Measurements from ENCODE around the gene PRMT5.
A peak's percentile ranks its signal among the peaks of the same experiment; 100 is the strongest.
"Not testable (repeated sequence)": the region's sequence is repeated elsewhere in the genome, so short reads cannot be mapped to it uniquely, and the experiment has no call there.

PRMT5 gene

DNA sequence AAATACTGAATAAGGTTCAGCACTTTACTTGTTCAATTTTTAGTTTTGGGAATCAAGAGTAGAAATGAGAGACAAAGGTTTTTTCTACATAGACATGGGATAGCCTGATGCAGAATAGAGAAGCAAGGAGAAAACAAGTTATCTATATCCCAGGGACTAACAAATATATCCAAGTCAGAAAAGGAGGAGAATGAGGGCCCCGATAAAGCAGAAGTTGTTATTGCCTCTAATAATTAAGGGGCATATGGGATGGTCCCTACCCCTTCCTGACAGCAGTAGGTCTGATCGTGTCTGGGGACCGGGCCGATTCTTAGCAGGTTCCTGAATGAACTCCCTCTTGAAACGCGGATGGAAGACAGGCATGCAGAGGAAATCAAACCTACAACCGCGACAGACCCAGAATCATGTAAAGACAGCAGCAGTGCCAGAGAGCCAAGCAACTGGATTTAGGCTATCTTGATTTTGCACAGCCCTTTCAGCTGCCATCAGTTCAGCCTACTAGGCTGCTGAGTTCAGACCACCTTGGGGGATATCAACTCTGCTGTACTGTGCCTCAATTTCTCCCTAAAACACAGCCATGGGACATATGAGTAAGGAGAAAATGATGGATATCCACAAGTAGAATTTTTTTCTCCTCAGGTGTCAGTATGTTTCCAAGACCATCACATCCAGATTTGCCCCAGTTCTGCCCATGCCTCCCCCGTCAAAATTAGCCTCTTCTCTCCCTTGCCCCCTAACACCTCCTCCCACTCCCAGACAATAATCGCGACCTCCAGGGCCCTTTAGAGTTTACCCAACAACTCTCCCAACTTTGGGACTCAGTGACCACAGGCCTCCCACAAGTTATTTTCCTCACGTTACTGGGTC, 706 bp downstream of the PRMT5 start:
- Histone ChIP-seq H3K36me3 (ENCODE audit: control insufficient read depth in 1 of 2, insufficient read depth in 2 of 2, low read length in 2 of 2) (peaks cover 15 to 24% of the 10 kb centered on the region in 2 donors), H3K27me3 (ENCODE audit: low read depth, low read length) (no peaks in the 10 kb centered on the region), H3K9me3 (ENCODE audit: control insufficient read depth in 1 of 2, low read length in 2 of 2) (no peaks in the 10 kb centered on the region), H3K27ac (ENCODE audit: low read length) (peak overlapping the region; percentile 96), H3K4me1 (ENCODE audit: control insufficient read depth in 1 of 2, insufficient read depth in 2 of 2, low read length in 2 of 2) (peaks cover 11 to 20% of the 10 kb centered on the region in 2 donors), H3K4me3 (ENCODE audit: low read depth in 1 of 2, low read length in 2 of 2) (peak overlapping the region; percentile 93 to 98)

DNA sequence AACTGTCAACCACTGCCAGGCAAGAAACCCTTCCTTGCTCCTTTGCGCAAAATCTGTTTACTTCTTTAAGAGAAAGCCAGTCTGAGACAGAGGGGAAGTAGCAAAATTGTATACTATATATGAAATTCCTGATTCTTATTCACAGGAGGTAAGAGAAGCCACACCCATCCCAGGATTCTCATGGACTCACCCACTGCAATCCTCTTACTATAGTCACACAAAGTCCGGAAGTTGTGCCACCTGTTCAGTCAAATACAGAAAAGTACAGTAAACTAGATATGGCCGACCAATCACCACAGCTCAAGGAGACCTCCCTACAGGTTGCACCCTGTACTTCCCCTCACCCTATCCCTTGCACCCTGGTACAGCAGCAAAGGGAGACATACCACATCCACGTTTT, 2.9 kb downstream of the PRMT5 start:
- Histone ChIP-seq H3K27ac (ENCODE audit: low read length) (no peak overlapping the region), H3K9me3 (ENCODE audit: control insufficient read depth in 1 of 2, low read length in 2 of 2) (no peaks in the 10 kb centered on the region), H3K4me1 (ENCODE audit: control insufficient read depth in 1 of 2, insufficient read depth in 2 of 2, low read length in 2 of 2) (peaks cover 11 to 20% of the 10 kb centered on the region in 2 donors), H3K36me3 (ENCODE audit: control insufficient read depth in 1 of 2, insufficient read depth in 2 of 2, low read length in 2 of 2) (peaks cover 23 to 41% of the 10 kb centered on the region in 2 donors), H3K4me3 (ENCODE audit: low read depth in 1 of 2, low read length in 2 of 2) (no peak overlapping the region), H3K27me3 (ENCODE audit: low read depth, low read length) (no peaks in the 10 kb centered on the region)

DNA sequence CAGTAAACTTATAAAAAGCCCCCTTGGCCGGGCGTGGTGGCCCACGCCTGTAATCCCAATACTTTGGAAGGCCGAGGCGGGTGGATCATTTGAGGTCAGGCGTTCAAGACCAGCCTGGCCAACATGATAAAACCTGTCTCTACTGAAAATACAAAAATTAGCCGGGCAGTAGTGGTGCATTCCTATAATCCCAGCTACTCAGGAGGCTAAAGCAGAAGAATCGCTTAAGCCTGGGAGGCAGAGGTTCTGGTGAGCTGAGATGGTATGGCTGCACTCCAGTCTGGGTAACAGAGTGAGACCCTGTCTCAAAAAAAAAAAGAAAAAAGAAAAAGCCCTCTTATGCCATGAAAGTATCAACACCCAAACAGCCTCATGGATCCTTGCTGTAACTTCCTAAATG, 3.7 kb downstream of the PRMT5 start:
- H3K4me1 ChIP-seq (ENCODE audit: control insufficient read depth in 1 of 2, insufficient read depth in 2 of 2, low read length in 2 of 2), result peaks cover 11 to 18% of the 10 kb centered on the region in 2 donors
- no peaks in the 10 kb centered on the region for H3K9me3 ChIP-seq (ENCODE audit: control insufficient read depth in 1 of 2, low read length in 2 of 2)
- no peaks in the 10 kb centered on the region for H3K27me3 ChIP-seq (ENCODE audit: low read depth, low read length)
- H3K36me3 ChIP-seq (ENCODE audit: control insufficient read depth in 1 of 2, insufficient read depth in 2 of 2, low read length in 2 of 2), result peaks cover 28 to 49% of the 10 kb centered on the region in 2 donors
- no peak overlapping the region for H3K4me3 ChIP-seq (ENCODE audit: low read depth in 1 of 2, low read length in 2 of 2)
- no peak overlapping the region for H3K27ac ChIP-seq (ENCODE audit: low read length)

DNA sequence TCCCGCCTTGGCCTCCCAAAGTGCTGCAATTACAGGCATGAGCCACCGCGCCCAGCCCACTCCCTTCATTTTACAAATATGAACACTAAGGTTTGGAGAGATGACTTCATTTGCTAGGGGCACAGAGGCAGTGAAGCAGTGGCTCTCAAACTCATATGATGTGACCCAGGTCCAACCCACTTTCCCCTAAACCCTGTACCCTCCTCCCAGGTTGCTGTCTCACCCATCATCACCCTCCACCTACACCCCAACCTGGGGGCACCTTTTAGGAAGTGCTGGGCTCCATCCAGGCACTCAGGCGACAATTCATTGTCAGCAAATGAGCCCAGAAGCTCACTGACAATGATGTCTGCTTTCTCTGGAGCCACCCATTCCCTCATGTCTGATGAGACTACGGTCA, 5.4 kb downstream of the PRMT5 start:
- peaks cover 11 to 14% of the 10 kb centered on the region in 2 donors for H3K4me1 ChIP-seq (ENCODE audit: control insufficient read depth in 1 of 2, insufficient read depth in 2 of 2, low read length in 2 of 2)
- H3K4me3 ChIP-seq (ENCODE audit: low read depth in 1 of 2, low read length in 2 of 2), result no peak overlapping the region
- no peaks in the 10 kb centered on the region for H3K9me3 ChIP-seq (ENCODE audit: control insufficient read depth in 1 of 2, low read length in 2 of 2)
- H3K27ac ChIP-seq (ENCODE audit: low read length), result no peak overlapping the region
- H3K27me3 ChIP-seq (ENCODE audit: low read depth, low read length), result no peaks in the 10 kb centered on the region
- peaks cover 33 to 55% of the 10 kb centered on the region in 2 donors for H3K36me3 ChIP-seq (ENCODE audit: control insufficient read depth in 1 of 2, insufficient read depth in 2 of 2, low read length in 2 of 2)

DNA sequence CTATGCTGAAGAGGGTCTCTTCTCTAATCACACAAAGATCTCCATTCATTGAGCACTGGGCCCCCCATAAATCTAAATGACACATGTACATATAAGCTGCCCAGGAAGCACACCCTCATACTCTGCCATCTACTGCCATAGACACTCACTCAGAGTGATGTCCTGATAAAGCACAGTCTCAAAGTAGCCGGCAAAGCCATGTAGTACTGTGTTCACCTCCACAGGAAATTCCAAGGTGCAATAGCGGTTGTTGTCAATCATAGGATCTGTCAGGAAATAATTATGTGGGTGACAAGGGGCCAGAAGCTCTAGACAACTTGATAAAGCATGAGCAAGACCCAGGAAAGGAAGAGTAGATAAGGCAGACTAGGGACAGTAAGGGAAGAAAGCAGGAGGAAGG, 6.9 kb downstream of the PRMT5 start:
- no peak overlapping the region for H3K4me3 ChIP-seq (ENCODE audit: low read depth in 1 of 2, low read length in 2 of 2)
- peaks cover 8 to 9% of the 10 kb centered on the region in 2 donors for H3K4me1 ChIP-seq (ENCODE audit: control insufficient read depth in 1 of 2, insufficient read depth in 2 of 2, low read length in 2 of 2)
- no peak overlapping the region for H3K27ac ChIP-seq (ENCODE audit: low read length)
- H3K9me3 ChIP-seq (ENCODE audit: control insufficient read depth in 1 of 2, low read length in 2 of 2), result no peaks in the 10 kb centered on the region
- H3K36me3 ChIP-seq (ENCODE audit: control insufficient read depth in 1 of 2, insufficient read depth in 2 of 2, low read length in 2 of 2), result peaks cover 33 to 59% of the 10 kb centered on the region in 2 donors
- H3K27me3 ChIP-seq (ENCODE audit: low read depth, low read length), result no peaks in the 10 kb centered on the region

DNA sequence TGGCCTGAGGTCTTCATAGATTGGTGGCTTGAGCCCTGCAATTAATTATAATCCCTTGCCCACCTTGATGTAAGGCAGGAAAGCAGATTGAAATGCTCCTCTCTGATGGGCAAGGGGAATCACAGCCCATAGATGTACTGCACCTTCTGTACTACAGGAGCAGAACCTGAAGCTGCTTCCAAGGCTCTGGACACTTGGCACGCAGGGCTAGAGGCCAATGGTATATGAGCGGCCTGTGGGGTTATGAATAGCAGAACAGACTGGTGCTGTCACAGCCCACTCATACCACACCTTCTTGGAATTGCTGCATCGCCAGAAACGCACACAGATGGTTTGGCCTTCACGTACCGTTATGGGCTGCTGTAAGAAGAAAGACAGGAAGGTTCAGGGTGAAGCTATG, 8.5 kb downstream of the PRMT5 start:
- Histone ChIP-seq H3K27ac (ENCODE audit: low read length) (no peak overlapping the region), H3K4me3 (ENCODE audit: low read depth in 1 of 2, low read length in 2 of 2) (no peak overlapping the region)

DNA sequence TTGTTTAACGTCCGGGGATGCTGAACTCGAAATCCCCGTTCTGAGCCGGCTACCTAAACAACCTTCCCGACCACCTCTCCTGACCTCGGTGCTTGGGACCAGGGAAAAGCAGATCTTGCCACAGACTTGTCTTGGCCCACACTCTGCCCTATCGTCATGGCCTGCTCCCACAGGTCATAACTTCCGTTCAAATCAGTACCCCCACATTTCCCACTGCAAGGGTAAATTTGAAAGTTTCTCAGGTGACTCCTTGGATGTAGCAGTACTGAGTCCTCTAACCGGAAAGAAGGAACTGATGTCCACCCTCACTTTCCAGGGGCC, 9.6 kb downstream of the PRMT5 start:
- H3K36me3 ChIP-seq (ENCODE audit: control insufficient read depth in 1 of 2, insufficient read depth in 2 of 2, low read length in 2 of 2), result peaks cover 26 to 45% of the 10 kb centered on the region in 2 donors

More for the DNA sequence above, 8.5 kb downstream of the PRMT5 start:
- no peaks in the 10 kb centered on the region for H3K27me3 ChIP-seq (ENCODE audit: low read depth, low read length)
- H3K36me3 ChIP-seq (ENCODE audit: control insufficient read depth in 1 of 2, insufficient read depth in 2 of 2, low read length in 2 of 2), result peaks cover 30 to 54% of the 10 kb centered on the region in 2 donors
- H3K4me1 ChIP-seq (ENCODE audit: control insufficient read depth in 1 of 2, insufficient read depth in 2 of 2, low read length in 2 of 2), result peaks cover 12 to 24% of the 10 kb centered on the region in 2 donors
- H3K9me3 ChIP-seq (ENCODE audit: control insufficient read depth in 1 of 2, low read length in 2 of 2), result no peaks in the 10 kb centered on the region

DNA sequence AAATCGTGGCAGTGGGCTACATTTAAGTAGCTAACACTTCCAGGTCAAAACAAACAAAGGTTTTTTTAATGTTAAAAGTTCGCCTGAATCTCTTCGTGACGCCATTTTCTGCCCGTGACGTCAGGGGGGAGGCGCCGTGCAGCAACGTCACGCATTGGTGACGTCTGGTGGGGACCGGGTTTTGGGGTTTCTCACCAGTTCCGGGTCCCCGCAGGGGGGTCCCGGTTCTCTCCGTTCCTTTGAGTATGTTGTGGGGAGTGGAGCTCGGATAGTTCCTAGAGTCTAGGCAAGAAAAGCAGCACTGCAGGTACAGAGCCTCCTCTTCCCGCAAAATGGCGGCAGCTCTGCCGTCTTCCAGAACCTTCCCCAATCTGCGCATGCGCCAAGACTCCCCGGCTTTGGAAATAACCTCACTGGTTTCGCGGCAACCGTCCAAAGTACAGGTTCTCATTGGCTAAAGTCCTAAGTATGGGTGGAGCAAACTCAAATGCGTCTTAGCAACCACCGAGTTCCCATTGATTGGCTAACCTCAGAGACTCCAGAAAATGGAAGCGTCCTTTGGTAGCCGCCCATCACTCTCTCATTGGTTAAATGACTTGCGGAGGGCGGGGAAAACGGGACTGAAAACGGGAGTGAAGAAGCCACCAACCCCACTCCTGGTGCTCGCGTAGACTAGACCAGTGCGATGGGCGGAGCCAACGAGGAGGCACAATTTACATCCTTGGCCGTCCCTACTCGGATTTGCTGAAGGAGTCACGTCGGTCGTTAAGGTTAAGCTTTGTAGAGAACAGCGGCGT, 10.2 kb downstream of the PRMT5 start, which contains the start of gene RBM23:
Gene RBM23 (minus strand): TSS at position 346 of the 797 bp plus-strand sequence.
- Histone ChIP-seq H3K9me3 (ENCODE audit: control insufficient read depth in 1 of 2, low read length in 2 of 2) (no peaks in the 10 kb centered on the region), H3K4me3 (ENCODE audit: low read depth in 1 of 2, low read length in 2 of 2) (peak within 1 kb of the TSS; percentile 66 to 96), H3K27ac (ENCODE audit: low read length) (peak within 1 kb of the TSS; percentile 100), H3K4me1 (ENCODE audit: control insufficient read depth in 1 of 2, insufficient read depth in 2 of 2, low read length in 2 of 2) (peaks cover 12 to 25% of the 10 kb centered on the region in 2 donors), H3K27me3 (ENCODE audit: low read depth, low read length) (no peaks in the 10 kb centered on the region), H3K36me3 (ENCODE audit: control insufficient read depth in 1 of 2, insufficient read depth in 2 of 2, low read length in 2 of 2) (peaks cover 21 to 40% of the 10 kb centered on the region in 2 donors)

More for the DNA sequence above, 9.6 kb downstream of the PRMT5 start:
- no peaks in the 10 kb centered on the region for H3K9me3 ChIP-seq (ENCODE audit: control insufficient read depth in 1 of 2, low read length in 2 of 2)
- peak overlapping the region; percentile 91 for H3K27ac ChIP-seq (ENCODE audit: low read length)
- peak overlapping the region; percentile 40 to 50 for H3K4me3 ChIP-seq (ENCODE audit: low read depth in 1 of 2, low read length in 2 of 2)
- no peaks in the 10 kb centered on the region for H3K27me3 ChIP-seq (ENCODE audit: low read depth, low read length)
- peaks cover 12 to 25% of the 10 kb centered on the region in 2 donors for H3K4me1 ChIP-seq (ENCODE audit: control insufficient read depth in 1 of 2, insufficient read depth in 2 of 2, low read length in 2 of 2)

DNA sequence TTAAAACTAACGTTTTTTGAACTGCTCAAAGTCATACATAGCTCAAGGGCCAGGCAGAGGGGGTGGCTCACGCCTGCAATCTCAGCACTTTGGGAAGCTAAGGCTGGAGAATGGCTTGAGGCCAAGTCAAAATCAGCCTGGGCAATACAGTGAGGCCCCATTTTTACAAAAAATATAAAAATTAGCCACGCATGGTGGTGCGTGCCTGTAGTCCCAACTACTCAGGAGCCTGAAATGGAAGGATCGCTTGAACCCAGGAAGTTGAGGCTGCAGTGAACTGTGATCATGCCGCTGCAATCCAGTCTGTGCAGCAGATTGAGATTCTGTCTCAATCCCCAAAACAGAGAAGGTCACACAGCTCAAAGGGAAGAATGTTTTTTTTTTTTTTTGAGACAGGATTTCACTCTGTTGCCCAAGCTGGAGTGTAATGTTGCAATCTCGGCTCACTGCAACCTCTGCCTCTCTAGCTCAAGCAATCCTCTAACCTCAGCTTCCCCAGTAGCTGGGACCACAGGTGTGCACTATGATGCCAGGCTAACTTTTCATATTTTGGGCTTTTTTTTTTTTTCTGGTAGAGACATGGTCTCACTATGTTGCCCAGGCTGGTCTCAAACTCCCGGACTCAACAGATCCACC, 13.2 kb downstream of the PRMT5 start:
- Histone ChIP-seq H3K27ac (ENCODE audit: low read length) (no peak overlapping the region), H3K9me3 (ENCODE audit: control insufficient read depth in 1 of 2, low read length in 2 of 2) (no peaks in the 10 kb centered on the region), H3K36me3 (ENCODE audit: control insufficient read depth in 1 of 2, insufficient read depth in 2 of 2, low read length in 2 of 2) (peaks cover 12 to 21% of the 10 kb centered on the region in 2 donors), H3K4me3 (ENCODE audit: low read depth in 1 of 2, low read length in 2 of 2) (no peak overlapping the region), H3K4me1 (ENCODE audit: control insufficient read depth in 1 of 2, insufficient read depth in 2 of 2, low read length in 2 of 2) (peaks cover 12 to 32% of the 10 kb centered on the region in 2 donors), H3K27me3 (ENCODE audit: low read depth, low read length) (no peaks in the 10 kb centered on the region)

DNA sequence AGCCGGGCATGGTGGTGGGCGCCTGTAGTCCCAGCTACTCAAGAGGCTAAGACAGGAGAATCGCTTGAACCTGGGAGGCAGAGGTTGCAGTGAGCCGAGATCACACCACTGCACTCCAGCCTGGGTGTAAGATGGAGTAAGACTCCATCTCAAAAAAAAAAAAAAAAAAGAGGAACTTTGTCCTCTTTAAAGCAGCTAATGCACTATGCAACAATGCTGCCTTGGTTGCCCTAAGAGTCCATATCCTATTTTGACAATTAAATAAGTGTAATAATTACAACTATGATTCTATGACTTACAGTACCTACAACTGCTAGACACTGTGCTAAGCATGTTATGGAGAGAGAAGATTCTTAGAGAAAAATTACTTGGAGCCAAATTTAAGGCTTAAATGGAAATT, 14.3 kb downstream of the PRMT5 start:
- H3K9me3 ChIP-seq (ENCODE audit: control insufficient read depth in 1 of 2, low read length in 2 of 2); H3K4me3 ChIP-seq (ENCODE audit: low read depth in 1 of 2, low read length in 2 of 2); H3K27ac ChIP-seq (ENCODE audit: low read length); H3K27me3 ChIP-seq (ENCODE audit: low read depth, low read length): not testable (repeated sequence)
- Histone ChIP-seq H3K36me3 (ENCODE audit: control insufficient read depth in 1 of 2, insufficient read depth in 2 of 2, low read length in 2 of 2) (peaks cover 5 to 15% of the 10 kb centered on the region in 2 donors), H3K4me1 (ENCODE audit: control insufficient read depth in 1 of 2, insufficient read depth in 2 of 2, low read length in 2 of 2) (peaks cover 12 to 32% of the 10 kb centered on the region in 2 donors)

DNA sequence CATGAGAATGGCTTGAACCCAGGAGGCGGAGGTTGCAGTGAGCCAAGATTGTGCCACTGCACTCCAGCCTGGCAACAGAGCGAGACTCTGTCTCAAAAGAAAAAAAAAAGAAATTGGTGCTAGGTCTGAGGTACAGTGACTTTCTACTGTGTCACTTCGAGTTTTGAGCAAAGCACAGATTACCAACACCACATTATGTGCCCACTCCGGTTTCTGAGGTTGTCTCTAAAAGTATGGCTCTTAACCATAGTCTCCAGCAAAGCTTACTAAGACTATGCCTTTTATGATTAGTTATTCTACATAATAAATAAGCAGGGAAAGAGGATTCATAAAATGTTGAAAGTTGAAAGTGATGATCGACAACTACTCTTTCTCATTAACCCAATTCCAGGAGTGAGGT, 18.3 kb downstream of the PRMT5 start:
- H3K36me3 ChIP-seq (ENCODE audit: control insufficient read depth in 1 of 2, insufficient read depth in 2 of 2, low read length in 2 of 2), result peaks cover 22 to 46% of the 10 kb centered on the region in 2 donors
- no peaks in the 10 kb centered on the region for H3K9me3 ChIP-seq (ENCODE audit: control insufficient read depth in 1 of 2, low read length in 2 of 2)

More for the DNA sequence above, 18.3 kb downstream of the PRMT5 start:
- Histone ChIP-seq H3K27me3 (ENCODE audit: low read depth, low read length) (no peaks in the 10 kb centered on the region), H3K4me1 (ENCODE audit: control insufficient read depth in 1 of 2, insufficient read depth in 2 of 2, low read length in 2 of 2) (peaks cover 0 to 10% of the 10 kb centered on the region in 2 donors), H3K4me3 (ENCODE audit: low read depth in 1 of 2, low read length in 2 of 2) (no peak overlapping the region), H3K27ac (ENCODE audit: low read length) (no peak overlapping the region)

Data from muscle layer of duodenum (tissue), 2 donors.